ENCODE measurements around the gene NOS1.
"Not testable (repeated sequence)": the region's sequence is repeated elsewhere in the genome, so short reads cannot be mapped to it uniquely, and the experiment has no call there.

NOS1 gene

GRCh38 chr12:117202033-117202432 lies 159.4 kb downstream of the NOS1 start:
- no peak for DNase-seq

DNA sequence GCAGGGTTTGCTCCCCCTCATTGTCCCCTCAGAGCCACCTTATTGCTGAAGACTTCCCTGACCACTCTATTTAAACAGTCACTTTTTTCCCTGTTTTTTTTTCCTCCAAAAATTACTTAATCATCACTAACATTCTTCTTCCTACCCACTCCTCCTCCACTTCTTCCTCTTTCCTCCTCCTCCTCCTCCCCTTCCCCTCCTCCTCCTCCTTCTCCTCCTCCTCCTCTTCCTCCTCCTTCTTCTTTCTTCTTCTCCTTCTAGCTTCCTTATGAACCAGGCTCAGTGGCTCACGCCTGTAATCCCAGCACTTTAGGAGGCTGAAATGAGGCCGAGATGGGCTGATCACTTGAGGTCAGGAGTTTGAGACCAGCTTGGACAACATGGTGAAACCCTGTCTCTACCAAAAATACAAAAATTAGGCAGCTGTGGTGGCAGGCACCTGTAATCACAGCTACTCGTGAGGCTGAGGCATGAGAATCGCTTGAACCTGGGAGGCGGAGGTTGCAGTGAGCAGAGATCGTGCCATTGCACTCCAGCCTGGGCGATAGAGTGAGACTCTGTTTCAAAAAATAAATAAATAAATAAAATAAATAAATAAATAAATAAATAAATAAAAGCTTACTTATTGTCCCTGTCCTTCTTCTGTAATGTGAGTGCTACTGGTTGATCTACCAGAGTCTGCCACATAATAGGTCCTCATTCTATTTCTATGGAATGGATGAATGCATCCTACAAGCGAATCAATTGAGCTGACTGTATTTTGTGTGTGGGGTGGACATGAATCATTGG lies 161.3 kb downstream of the NOS1 start:
- DNase-seq, result not testable (repeated sequence)

- DNase-seq, result not testable (repeated sequence)
Measured at GRCh38 chr12:117196334-117196733, 165.1 kb downstream of the NOS1 start.

GRCh38 chr12:117195027-117195426 lies 166.4 kb downstream of the NOS1 start:
- not testable (repeated sequence) for DNase-seq

DNA sequence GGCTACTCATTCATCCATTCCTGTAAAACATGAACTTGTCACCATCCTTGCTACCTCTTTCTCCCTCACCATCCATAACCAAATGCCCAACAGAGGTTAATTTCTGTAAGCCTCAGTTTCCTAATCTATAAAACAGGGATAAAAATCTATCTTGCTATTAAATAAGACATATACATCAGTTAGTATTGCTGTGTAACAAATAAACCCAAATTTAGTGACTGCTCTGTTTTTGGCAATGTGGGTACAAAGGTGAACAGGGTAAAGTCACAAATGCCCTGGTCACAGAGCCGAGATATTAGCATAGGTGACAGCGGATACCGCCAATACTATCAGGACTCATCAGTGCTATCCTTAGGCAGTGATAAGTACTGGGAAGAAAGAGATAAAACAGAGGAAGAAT lies 167.5 kb downstream of the NOS1 start:
- DNase-seq, result no peak

- DNase-seq, result not testable (repeated sequence)
Measured at GRCh38 chr12:117192581-117192980, 168.8 kb downstream of the NOS1 start.

- no peak for DNase-seq
Measured at GRCh38 chr12:117192057-117192456, 169.4 kb downstream of the NOS1 start.

GRCh38 chr12:117190210-117190781 lies 171.1 kb downstream of the NOS1 start, which contains the start of gene FBXO21:
FBXO21 (minus strand) TSS chr12:117190470; CDS start chr12:117190456, 14 bp downstream.
- peak; percentile 92 for DNase-seq

DNA sequence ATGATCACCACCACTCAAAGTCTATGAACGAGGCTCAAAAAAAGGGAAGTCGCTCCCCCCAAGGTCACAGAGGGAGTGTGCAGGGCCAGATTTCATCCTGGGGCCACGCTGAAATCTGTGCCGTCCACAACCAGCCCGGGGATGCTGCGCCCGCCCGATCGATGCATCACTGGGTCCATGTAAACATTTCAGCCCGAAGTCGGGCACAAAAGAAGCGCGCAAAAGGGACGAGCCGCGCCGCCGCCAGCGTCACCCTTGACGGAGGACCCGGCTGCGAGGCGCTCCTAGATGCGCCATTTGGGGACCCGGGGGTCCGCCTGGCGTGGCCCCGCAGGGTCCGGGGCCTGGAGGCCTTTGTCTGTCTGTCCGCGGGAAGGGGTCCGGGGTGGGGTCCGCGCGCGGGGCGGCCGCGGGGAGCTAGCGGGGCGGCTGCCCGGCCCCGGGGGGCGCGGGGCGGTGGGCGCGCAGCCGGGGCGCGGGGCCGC lies 171.7 kb downstream of the NOS1 start:
- DNase-seq, result peak; percentile 49

GRCh38 chr12:117188961-117189724 lies 172.3 kb downstream of the NOS1 start:
- peak; percentile 43 for DNase-seq

GRCh38 chr12:117188121-117188665 lies 173.2 kb downstream of the NOS1 start:
- no peak for DNase-seq

DNA sequence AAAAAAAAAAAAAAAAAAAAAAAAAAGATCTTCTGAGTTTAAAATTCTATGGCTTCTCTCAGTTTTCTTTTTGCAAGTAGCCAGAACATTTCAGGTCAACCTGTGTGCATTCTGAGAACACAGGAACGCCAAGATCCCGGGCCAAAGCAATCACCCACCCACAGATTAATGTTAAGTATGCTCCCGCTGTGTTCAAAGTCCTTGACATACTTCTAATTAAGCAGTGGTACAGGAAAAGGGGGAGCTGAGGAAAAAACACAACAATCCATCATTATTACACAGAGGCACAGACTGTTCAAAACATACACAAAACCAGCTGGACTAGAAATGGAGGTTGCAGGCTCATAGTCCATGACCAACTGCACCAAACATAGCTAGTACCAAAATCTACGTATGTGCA lies 174.0 kb downstream of the NOS1 start:
- DNase-seq, result no peak

DNA sequence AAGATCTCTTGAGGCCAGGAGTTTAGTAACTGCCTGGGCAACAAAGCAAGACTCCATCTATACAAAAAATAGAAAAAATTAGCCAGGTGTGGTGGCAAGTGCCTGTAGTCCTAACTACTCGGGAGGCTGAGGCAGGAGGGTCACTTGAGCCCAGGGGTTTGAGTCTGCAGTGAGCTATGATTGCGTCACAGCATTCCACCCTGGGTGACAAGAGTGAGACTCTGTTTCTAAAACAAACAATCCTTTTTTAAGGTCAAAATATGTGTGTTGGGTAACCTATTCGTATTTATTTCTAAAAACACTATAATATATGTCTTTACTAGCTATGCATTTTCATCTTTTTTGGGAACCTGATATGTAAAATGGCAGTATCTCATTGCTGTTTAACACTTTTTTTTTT lies 178.6 kb downstream of the NOS1 start:
- DNase-seq, result no peak

DNA sequence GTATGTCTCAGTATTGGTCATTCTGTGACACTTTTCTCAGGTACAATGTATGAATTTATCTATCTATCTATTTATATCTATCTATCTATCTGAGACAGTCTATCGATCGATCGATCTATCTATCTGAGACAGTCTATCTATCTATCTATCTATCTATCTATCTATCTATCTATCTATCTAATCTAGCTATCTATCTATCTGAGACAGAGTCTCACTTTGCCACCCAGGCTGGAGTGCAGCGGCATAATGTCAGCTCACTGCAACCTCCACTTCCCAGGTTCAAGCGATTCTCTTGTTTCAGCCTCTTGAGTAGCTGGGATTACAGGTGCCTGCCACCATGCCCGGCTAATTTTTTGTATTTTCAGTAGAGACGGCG lies 180.0 kb downstream of the NOS1 start:
- DNase-seq, result not testable (repeated sequence)

GRCh38 chr12:117180758-117181467 lies 180.5 kb downstream of the NOS1 start:
- no peak for DNase-seq

DNA sequence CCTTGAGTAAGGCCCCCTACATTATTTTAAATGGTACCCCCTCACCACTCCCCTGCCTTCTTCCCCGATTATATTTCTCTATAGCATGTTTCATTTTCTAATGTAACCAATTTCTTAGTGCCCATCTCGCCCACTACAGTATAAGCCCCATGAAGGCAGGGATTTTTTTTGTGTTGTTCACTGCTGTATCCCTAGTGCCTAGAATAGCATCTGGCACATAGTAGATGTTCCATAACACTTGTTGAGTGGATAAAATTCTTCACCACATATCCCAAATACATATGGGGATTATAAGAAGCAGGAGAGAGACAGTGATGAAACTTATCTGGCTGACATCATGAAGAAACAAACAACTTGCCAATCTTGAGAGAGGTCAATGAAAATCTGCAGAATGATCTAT lies 182.7 kb downstream of the NOS1 start:
- no peak for DNase-seq

- no peak for DNase-seq
Measured at GRCh38 chr12:117178301-117178700, 183.1 kb downstream of the NOS1 start.

DNA sequence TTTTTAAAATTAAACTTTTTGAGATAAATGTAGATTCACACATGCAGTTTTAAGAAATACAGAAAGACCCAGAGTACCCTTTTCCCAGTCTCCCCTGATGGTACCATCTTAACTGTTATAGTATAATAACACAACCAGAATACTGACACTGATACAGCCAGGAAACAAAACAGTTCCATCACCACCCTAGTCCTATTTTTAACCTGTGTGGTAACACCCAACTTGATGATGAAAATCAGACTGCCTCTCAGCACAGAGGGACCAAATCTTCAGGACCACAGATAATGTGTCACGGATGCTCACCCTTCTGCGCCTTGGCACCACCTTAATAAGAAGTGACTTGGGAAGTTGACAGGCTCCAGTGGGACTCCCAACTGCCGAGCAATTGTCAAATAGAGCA lies 189.3 kb downstream of the NOS1 start:
- DNase-seq, result no peak

DNA sequence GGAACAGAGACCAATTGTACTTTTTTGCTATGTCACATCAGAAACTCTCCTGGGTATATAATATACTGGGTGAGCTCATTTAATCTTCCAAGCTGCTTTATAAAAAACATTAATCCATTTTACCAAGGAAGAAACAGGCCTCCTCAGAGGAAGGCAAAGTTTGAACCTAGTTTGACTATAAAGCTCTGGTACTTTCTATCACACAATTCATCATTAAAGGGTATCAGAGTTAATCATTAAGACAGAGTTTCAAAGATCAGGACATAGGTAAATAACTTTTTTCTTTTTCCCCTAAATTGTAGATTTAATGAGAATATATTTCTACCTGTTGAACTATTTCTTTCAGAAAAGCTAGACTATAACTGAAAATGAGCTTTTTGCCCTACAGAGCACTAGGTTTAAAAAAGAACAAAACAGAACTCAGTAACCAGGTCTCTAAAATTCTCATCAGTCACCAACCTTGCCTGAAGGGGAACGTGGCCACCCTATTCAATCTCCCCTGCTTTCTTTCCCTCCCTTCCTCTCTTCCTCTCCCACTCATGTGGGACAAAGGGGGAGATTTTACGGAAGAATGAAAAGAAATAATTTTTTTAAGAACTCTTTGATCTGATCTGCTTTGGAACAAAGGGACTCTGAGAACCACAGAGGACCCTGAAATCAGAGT lies 189.8 kb downstream of the NOS1 start:
- DNase-seq, result no peak

DNA sequence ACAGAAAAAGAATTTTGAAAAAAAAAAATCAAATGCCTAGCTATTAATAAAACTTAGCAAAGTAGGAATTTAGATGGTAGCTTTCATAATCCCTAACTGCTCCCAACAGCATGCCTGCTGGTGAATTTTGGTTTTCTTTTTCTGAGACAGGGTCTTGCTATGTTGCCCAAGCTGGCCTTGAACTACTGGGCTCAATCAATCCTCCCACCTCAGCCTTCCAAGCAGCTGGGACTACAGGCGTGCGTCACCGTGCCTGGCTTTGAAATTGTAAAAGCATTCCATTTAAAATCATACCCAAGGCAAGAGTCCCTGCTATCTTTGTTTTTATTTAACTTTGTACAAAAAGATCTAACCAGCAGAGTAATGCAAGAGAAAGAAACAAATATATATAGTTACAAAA lies 191.9 kb downstream of the NOS1 start:
- DNase-seq, result no peak

DNA sequence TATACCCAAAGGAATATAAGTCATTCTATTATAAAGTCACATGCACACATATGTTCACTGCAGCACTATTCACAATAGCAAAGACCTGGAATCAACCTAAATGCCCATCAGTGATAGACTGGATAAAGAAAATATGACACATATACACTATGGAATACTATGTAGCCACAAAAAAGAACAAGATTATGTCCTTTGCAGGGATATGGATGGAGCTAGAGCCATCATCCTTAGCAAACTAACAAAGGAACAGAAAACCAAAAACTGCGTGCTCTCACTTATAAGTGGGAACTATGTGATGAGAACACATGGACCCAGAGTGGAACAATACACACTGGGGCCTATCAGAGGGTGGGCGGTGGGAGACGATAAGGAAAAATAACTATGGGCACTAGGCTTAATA lies 192.4 kb downstream of the NOS1 start:
- DNase-seq, result no peak

DNA sequence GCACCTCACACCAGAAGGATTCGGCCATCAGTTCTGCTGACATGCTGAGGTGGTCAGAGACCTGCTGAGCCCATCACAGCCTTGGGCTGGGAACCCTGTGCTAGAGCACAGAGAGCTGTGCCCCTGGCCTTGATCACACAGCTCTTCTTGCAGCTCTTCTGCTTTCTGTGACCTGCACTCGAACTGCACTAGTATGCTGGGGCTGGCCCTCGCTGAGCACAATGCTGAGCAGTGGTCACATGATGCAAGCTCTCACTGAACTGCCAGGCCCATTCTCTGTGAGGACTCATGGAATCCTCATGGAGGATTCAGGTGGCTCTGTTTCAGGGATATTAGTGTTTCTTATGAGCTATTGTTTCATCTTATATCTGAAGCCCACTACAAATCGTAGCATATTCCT lies 193.7 kb downstream of the NOS1 start:
- DNase-seq, result no peak
